ENCODE results near the gene CFAP61. TPM values are rescaled to one million over a fixed set of nuclear protein-coding genes. Genes with fewer than 3 reads are reported as not detected.

CFAP61 gene
- total RNA-seq, 4 donors from 2014 or later = not detected

DNA sequence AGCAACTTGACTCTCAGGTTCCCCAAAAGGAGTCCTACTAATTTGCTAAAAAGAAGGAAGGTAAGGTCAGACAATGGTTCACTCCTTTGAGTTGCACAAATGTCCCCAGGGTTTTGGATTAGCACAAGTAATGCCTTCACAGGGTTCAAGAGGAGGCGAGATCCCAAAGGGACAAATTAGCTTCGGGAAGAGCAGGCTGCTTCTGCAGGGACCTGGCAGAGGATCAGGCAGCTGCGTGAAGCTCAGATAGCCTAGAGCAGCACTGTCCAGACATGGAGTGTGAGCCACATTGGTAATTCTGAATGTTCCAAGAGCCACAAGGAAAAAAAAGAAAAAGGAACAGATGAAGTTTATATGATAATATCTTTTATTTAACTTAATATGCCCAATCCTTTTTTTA, 115.4 kb downstream of the CFAP61 start:
- H3K4me3 ChIP-seq = no peak overlapping the region
- intact Hi-C loops (cut with DNase I) = no loop called here
- no peaks in the 10 kb centered on the region for H3K4me1 ChIP-seq
- TF ChIP-seq POLR2AphosphoS5 (IDR thresholded peaks at IDR 0.05) = no peak
- TF ChIP-seq, protein P1, sequence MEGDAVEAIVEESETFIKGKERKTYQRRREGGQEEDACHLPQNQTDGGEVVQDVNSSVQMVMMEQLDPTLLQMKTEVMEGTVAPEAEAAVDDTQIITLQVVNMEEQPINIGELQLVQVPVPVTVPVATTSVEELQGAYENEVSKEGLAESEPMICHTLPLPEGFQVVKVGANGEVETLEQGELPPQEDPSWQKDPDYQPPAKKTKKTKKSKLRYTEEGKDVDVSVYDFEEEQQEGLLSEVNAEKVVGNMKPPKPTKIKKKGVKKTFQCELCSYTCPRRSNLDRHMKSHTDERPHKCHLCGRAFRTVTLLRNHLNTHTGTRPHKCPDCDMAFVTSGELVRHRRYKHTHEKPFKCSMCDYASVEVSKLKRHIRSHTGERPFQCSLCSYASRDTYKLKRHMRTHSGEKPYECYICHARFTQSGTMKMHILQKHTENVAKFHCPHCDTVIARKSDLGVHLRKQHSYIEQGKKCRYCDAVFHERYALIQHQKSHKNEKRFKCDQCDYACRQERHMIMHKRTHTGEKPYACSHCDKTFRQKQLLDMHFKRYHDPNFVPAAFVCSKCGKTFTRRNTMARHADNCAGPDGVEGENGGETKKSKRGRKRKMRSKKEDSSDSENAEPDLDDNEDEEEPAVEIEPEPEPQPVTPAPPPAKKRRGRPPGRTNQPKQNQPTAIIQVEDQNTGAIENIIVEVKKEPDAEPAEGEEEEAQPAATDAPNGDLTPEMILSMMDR (IDR thresholded peaks at IDR 0.05) = no peak
- TF ChIP-seq POLR2A (IDR thresholded peaks at IDR 0.05; ENCODE audit: low read depth) = no peak
- no peak for TF ChIP-seq EP300 (IDR thresholded peaks at IDR 0.05)
- WGBS = 62% methylated on average over 3 of the region's 3 CpGs
- peaks cover 0 to 13% (median 0%) of the 10 kb centered on the region in 4 donors for H3K36me3 ChIP-seq
- DNase-seq (ENCODE audit: extremely low spot score) = no peak
- H3K9me3 ChIP-seq = no peaks in the 10 kb centered on the region
- H3K27me3 ChIP-seq = no peaks in the 10 kb centered on the region
- no peak overlapping the region for H3K27ac ChIP-seq (replicated peaks in 1 of 4)

DNA sequence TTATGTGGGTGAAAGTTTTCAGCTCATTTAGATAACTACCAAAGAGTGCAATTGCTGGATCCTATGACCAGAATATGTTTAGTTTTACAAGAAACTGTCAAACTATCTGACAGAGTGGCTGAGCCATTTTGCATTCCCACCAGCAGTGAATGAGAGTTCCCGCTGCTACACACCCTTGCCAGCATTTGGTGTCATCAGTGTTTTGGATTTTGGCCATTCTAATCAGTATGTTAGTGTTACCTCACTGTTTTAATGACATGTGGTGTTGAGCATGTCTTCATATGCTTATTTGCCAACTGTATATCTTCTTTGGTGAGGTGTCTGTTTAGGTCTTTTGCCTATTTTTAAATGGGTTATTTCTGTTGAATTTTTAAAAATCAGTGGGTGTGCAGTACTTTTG, 120.9 kb downstream of the CFAP61 start:
- intact Hi-C loops (cut with DNase I) = no loop called here
- no peak overlapping the region for H3K4me3 ChIP-seq
- no peaks in the 10 kb centered on the region for H3K4me1 ChIP-seq
- DNase-seq (ENCODE audit: extremely low spot score) = no peak
- H3K36me3 ChIP-seq = peaks cover 0 to 18% (median 0%) of the 10 kb centered on the region in 4 donors
- WGBS = 44% methylated on average over 1 of the region's 1 CpG
- no peak overlapping the region for H3K27ac ChIP-seq (replicated peaks in 1 of 4)
- no peaks in the 10 kb centered on the region for H3K27me3 ChIP-seq
- H3K9me3 ChIP-seq = peaks cover 0 to 5% (median 0%) of the 10 kb centered on the region in 4 donors
- TF ChIP-seq POLR2AphosphoS5 (IDR thresholded peaks at IDR 0.05) = no peak
- TF ChIP-seq POLR2A (IDR thresholded peaks at IDR 0.05; ENCODE audit: low read depth) = no peak
- no peak for TF ChIP-seq EP300 (IDR thresholded peaks at IDR 0.05)
- TF ChIP-seq, protein P1 (IDR thresholded peaks at IDR 0.05) = no peak

DNA sequence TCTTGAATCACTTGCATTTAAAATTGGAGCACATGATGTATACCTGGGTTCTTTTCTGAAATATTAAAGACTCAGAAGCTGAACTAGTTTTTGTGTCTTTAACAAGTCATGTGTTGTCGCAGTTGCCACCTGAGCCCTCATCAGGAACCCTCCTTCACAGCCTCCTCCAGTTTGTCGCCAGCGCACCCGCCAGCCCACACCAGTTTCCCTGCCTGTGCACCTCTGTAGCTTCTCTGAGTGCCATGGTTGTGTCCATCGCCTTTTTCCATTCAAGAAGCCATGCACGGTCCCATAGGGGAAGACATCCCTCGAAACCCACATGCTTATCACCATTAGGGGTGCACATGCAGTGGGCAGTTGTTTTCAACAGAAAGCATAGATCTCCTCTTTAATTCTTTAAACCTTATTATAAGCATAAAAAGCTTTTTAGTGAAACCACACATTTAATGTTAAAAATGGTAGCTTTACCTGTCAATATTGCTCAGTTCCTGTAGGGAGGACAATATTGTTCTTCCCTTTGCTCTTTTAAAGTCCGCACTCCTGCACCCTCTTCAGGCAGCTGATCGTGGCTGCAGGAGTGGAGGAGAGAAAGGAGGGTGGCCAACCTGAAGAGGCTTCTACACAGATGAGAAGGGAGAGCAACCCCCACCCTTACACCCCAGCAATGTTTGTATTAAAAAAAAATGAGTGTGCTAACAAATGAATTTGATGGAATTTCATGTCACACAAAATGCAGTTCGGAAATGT, 121.9 kb downstream of the CFAP61 start:
- H3K4me3 ChIP-seq = no peak overlapping the region
- peaks cover 0 to 18% (median 0%) of the 10 kb centered on the region in 4 donors for H3K36me3 ChIP-seq
- no peak overlapping the region for H3K27ac ChIP-seq (replicated peaks in 1 of 4)
- H3K4me1 ChIP-seq = no peaks in the 10 kb centered on the region
- intact Hi-C loops (cut with DNase I) = no loop called here
- TF ChIP-seq POLR2AphosphoS5 (IDR thresholded peaks at IDR 0.05) = no peak
- no peak for TF ChIP-seq EP300 (IDR thresholded peaks at IDR 0.05)
- TF ChIP-seq, protein P1 (IDR thresholded peaks at IDR 0.05) = no peak
- TF ChIP-seq POLR2A (IDR thresholded peaks at IDR 0.05; ENCODE audit: low read depth) = no peak
- H3K9me3 ChIP-seq = peaks cover 0 to 5% (median 0%) of the 10 kb centered on the region in 4 donors
- H3K27me3 ChIP-seq = no peaks in the 10 kb centered on the region
- no peak for DNase-seq (ENCODE audit: extremely low spot score)
- WGBS = 89% methylated on average over 10 of the region's 10 CpGs

DNA sequence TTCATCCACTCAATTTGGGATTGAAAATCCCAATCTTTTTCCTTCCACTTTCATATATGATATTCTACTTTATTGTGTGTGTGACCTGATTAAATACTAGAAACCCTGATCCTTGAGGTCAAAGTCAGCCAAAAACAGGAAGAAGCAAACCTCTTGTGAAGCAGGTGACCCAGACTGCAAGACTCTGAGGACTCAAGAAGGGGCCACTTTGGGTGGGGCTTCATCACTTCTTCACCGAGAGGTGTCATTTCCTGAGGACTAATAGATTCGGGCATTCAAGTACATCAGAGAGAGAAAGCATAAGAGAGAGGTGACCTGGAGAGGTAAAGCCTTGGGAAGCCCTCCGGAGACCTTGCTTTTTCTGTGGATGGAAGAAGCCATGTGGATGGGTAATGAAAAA, 129.0 kb downstream of the CFAP61 start:
- no peaks in the 10 kb centered on the region for H3K36me3 ChIP-seq
- no peaks in the 10 kb centered on the region for H3K27me3 ChIP-seq
- 79% methylated on average over 3 of the region's 3 CpGs for WGBS
- H3K9me3 ChIP-seq = peaks cover 0 to 10% (median 5%) of the 10 kb centered on the region in 4 donors
- H3K4me3 ChIP-seq = no peak overlapping the region
- no peak overlapping the region for H3K27ac ChIP-seq (replicated peaks in 1 of 4)
- DNase-seq (ENCODE audit: extremely low spot score) = no peak
- H3K4me1 ChIP-seq = no peaks in the 10 kb centered on the region
- TF ChIP-seq, protein P1 (IDR thresholded peaks at IDR 0.05) = no peak
- TF ChIP-seq POLR2AphosphoS5 (IDR thresholded peaks at IDR 0.05) (no peak), POLR2A (IDR thresholded peaks at IDR 0.05; ENCODE audit: low read depth) (no peak)
- intact Hi-C loops (cut with DNase I) = no loop called here
